Epithelial cell of proximal tubule (primary cell): ENCODE results near the gene RAD51D. TPM values are rescaled to one million over a fixed set of nuclear protein-coding genes. Genes with fewer than 3 reads are reported as not detected.

ENCODE experiments used
- DNase-seq: peaks from one replicate; pipeline ENCODE4 v3.0.0-alpha.2; 2011; ENCODE audit warnings: low read depth
- H3K4me3 ChIP-seq: 2 replicates; pipeline ENCODE4 v1.5.1; 2011; ENCODE audit warnings: low read depth, mild to moderate bottlenecking, low read length
- CTCF ChIP-seq: conservative IDR thresholded peaks from 2 replicates; pipeline ENCODE4 v1.5.1; 2012; ENCODE audit warnings: low read depth, mild to moderate bottlenecking, low read length
- total RNA-seq: library from RNA; depleted of rRNA; stranded (reverse); fragments of >200 nt; gene quantifications from 2 replicates; pipeline ENCODE4 v1.2.3, GENCODE V29; 2015

The RAD51D gene
- total RNA-seq, 1 donor from 2014 or later: 17.2 TPM

DNA sequence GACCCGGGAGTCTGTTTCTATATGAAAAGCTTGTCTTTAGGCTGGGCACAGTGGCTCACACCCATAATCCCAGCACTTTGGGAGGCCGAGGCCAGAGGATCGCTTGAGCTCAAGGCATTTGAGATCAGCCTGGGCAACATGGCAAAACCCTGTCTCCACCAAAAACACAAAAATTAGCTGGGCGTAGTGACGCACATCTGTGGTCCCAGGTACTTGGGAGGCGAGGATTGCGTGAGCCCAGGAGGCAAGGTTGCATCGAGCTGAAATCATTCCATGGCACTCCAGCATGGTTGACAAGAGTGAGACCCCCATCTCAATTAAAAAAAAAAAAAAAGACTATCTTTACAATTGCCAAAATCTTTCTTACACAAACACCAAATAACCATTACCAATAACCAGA lies 33.5 kb downstream of the RAD51D start:
- DNase-seq: no peak
- H3K4me3 ChIP-seq: peak overlapping the region; percentile 73
- TF ChIP-seq CTCF: no peak

DNA sequence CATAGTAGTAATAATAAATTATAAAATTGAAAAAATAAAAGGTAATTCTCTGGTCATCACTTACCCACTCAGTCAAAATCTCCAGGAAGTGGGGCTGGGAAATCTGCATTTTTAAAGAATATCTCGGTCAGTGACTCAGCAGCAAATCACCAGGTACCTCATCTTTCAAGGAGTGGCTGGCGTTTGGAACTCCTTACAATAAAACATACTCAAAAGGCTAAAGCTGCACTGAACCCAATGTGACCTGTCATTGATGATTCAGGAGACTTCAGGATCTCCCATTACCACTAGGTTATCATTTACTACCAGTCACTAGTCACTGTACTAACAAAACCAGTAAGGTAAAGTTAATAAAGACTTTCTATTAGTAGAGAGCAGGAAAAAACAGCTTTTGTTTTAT lies 34.7 kb downstream of the RAD51D start:
- no peak overlapping the region for H3K4me3 ChIP-seq

DNA sequence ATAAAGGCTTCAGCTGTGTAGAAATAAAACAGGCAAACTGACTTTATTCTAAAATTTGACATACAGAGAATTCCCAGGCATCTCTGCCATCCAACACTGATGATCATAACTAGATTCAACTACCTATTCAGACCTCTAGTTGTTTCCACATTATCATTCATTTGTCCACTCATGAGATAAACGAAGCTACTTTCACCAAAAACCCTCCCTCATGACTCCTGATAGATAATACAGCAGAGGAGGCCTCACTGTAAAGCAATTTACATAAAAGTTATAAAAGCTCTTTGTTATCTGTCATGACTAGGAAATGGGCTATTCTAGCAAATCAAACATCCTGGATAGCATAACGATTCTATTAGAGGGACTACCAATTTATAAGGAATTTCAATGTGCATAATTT lies 36.6 kb downstream of the RAD51D start:
- no peak for DNase-seq
- no peak for TF ChIP-seq CTCF
- H3K4me3 ChIP-seq: no peak overlapping the region

More for the DNA sequence above, 34.7 kb downstream of the RAD51D start:
- TF ChIP-seq CTCF: no peak
- no peak for DNase-seq

DNA sequence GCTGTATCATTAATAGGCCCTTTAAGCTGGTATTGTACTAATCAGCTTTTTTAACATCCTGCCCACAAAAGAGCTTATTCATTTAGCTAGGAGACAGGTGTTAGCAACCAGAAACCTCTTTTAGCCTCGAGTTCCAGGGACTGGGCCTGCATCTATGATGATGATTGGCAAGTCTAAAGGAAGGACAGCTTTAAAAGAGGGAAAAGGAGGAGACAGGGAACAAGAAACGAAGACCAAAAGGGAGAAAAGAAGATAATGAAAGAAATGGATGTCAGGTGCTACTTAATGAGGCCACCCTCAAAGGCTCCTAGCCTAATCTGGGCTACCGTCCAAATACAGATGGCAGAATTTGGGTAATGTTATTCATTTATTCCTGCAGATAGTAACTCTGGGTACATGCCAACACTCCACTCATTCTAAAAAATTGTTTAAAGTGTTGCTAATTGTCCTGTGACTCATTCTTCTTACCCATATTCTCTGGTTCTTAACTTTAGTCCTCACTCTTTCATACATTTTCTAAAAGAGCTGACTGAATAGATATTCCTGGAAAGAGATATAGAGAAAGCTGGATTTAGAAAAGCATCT lies 37.5 kb downstream of the RAD51D start:
- DNase-seq: no peak
- no peak overlapping the region for H3K4me3 ChIP-seq
- TF ChIP-seq CTCF: no peak

DNA sequence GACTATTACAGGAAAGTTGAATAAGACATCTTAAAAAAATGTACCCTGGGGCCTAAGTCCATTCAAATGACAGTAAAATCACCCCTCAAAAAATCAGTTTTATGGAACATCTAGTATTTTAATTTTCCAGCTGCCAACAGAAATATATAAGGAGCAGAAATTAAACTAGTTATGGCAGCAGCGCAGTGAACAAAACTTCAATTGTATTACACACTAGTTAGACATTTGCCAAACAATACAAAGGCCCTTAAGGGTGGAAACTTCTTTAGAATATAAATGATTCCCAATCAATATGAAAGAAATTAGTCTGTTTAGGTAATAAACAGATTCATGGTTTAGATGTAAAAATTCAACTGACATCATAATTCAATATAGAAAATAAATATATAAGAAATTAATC lies 38.0 kb downstream of the RAD51D start:
- no peak for TF ChIP-seq CTCF
- DNase-seq: no peak
- no peak overlapping the region for H3K4me3 ChIP-seq

DNA sequence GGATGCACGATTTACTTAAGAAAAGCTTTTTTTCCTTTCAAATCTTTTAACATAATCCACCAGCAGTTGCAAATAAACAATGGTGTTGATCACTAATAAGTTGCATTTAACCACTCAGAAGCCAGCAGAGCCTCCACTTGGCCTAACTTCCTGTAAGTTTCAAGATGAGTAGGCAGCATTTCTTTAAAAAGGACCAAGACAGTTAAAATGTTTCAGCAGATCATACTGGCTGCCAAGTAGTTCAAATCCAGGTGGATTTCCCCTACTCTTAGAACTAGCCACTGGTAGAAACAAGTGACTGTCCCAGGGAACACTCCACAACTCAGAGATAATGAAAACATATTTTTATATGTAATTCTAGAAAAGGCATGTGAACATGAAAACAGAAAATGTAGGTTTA lies 39.1 kb downstream of the RAD51D start:
- no peak for DNase-seq
- no peak overlapping the region for H3K4me3 ChIP-seq
- no peak for TF ChIP-seq CTCF
